K562 (cell line): Measurements from ENCODE around the gene KBTBD6. TPM values are rescaled to one million over a fixed set of nuclear protein-coding genes. Genes with fewer than 3 reads are reported as not detected.

ENCODE experiments used
- ATAC-seq: fragments of 200-7000 bp; cut with Tn5 transposase; 3 replicates; pipeline ENCODE4 v1.9.1; 2020; ENCODE audit warnings: moderate library complexity
- BruUV-seq: library from RNA; stranded (reverse); fragments of 400-500 nt; replicated peaks from 2 replicates; lab custom pipeline; 2021; lab: Mats Ljungman, UMichigan
- CTCF ChIA-PET: fragments of 300-600 bp; formaldehyde crosslinking; extraction: SDS; loops from one replicate; lab custom pipeline; 2021; ENCODE audit warnings: low intra/inter-chr PET ratio; lab: Yijun Ruan, JAX
- POLR2A ChIA-PET: fragments of 300-600, 350-650 bp; sonication (Branson Sonifier 250); formaldehyde crosslinking; extraction: SDS; loops from one replicate; lab custom pipeline; 2021; ENCODE audit warnings: antibody characterized with exemption, inconsistent platforms; lab: Yijun Ruan, JAX
- DNase-seq, 4 experiments: peaks; one replicate each; pipeline versions ENCODE4 v3.0.0 to v3.0.0-alpha.2; 2011 to 2018; ENCODE audit warnings: low spot score in 3 of 4, mixed read lengths in 3 of 4; ENCODE audit errors: extremely low read depth in 1 of 4
- FAIRE-seq: peaks from 2 replicates; lab custom pipeline; 2011; peaks lifted over from hg19 to GRCh38; lab: Jason Lieb, UNC
- H2AFZ ChIP-seq: 2 replicates; pipeline ENCODE4 v1.6.0; 2011; ENCODE audit warnings: low read depth, low read length, control low read depth, inconsistent platforms
- H3K27ac ChIP-seq: fragments of 200-600 bp; 3 replicates; pipeline ENCODE4 v1.8.0; 2011; ENCODE audit warnings: low read depth, mild to moderate bottlenecking, control low read depth, inconsistent platforms, low read length, moderate library complexity, mixed read lengths; ENCODE audit errors: extremely low read depth
- H3K27me3 ChIP-seq, 2 experiments: fragments of 300-600 bp in 1 of 2; 2 replicates in 1 of 2; 3 replicates in 1 of 2; pipeline versions ENCODE4 v1.6.0 to v1.8.0; 2011; ENCODE audit warnings: inconsistent platforms in 2 of 2, low read length in 2 of 2, mild to moderate bottlenecking in 1 of 2, mixed read lengths in 1 of 2, moderate library complexity in 1 of 2; ENCODE audit not compliant: control insufficient read depth in 2 of 2, insufficient read depth in 2 of 2
- H3K36me3 ChIP-seq: fragments of 300-600 bp; 3 replicates; pipeline ENCODE4 v1.8.0; 2011; ENCODE audit warnings: mild to moderate bottlenecking, low read length, inconsistent platforms; ENCODE audit not compliant: control insufficient read depth, insufficient read depth
- H3K4me1 ChIP-seq, 2 experiments: fragments of 200-600 bp in 1 of 2; replicated peaks in 1 of 2; 2 replicates in 1 of 2; 3 replicates in 1 of 2; pipeline versions ENCODE4 v1.5.1 to v1.8.0; 2011; ENCODE audit warnings: inconsistent platforms in 2 of 2, low read length in 2 of 2, mild to moderate bottlenecking in 1 of 2, mixed read lengths in 1 of 2, moderate library complexity in 1 of 2; ENCODE audit not compliant: control insufficient read depth in 2 of 2, insufficient read depth in 2 of 2
- H3K4me2 ChIP-seq: 2 replicates; pipeline ENCODE4 v1.6.1; 2011; ENCODE audit warnings: low read length, control low read depth, inconsistent platforms, mixed read lengths; ENCODE audit not compliant: insufficient read depth
- H3K4me3 ChIP-seq: fragments of 200-600 bp; sonication (generic), shearing (Covaris generic); 2 replicates; pipeline ENCODE4 v1.5.1; 2016; ENCODE audit warnings: control low read depth, inconsistent platforms
- H3K79me2 ChIP-seq: fragments of 200-600 bp; 3 replicates; pipeline ENCODE4 v1.8.0; 2011; ENCODE audit warnings: low read length, inconsistent platforms; ENCODE audit not compliant: control insufficient read depth, insufficient read depth
- H3K9ac ChIP-seq, 2 experiments: 2 replicates each; pipeline versions ENCODE4 v1.6.0 to v1.6.1; 2011; ENCODE audit warnings: low read depth in 2 of 2, low read length in 2 of 2, control low read depth in 1 of 2, inconsistent platforms in 1 of 2, mild to moderate bottlenecking in 1 of 2, mixed read lengths in 1 of 2; ENCODE audit not compliant: insufficient read depth in 1 of 2
- H3K9me1 ChIP-seq: one replicate; pipeline ENCODE4 v1.6.0; 2011; ENCODE audit warnings: inconsistent platforms, mild to moderate bottlenecking, low read length, moderate library complexity; ENCODE audit not compliant: control insufficient read depth, insufficient read depth
- H3K9me3 ChIP-seq: replicated peaks from 2 replicates; pipeline ENCODE4 v1.5.1; 2011; ENCODE audit warnings: low read depth, low read length, inconsistent platforms; ENCODE audit not compliant: control insufficient read depth, insufficient read depth
- H4K20me1 ChIP-seq: replicated peaks from 2 replicates; pipeline ENCODE4 v1.6.1; 2011; ENCODE audit warnings: low read length, inconsistent platforms, mixed read lengths; ENCODE audit not compliant: control insufficient read depth, insufficient read depth
- CEBPG ChIP-seq, 3 experiments: fragments of 200-800 bp in 1 of 3; sonication (Bioruptor generic) in 1 of 3; sonication (generic) in 1 of 3; formaldehyde crosslinking in 1 of 3; IDR thresholded peaks in 2 of 3; conservative IDR thresholded peaks in 1 of 3; 2 replicates each; pipeline versions ENCODE4 v1.6.1 to v1.8.0; 2016 to 2022; ENCODE audit warnings: missing compliant biosample characterization in 2 of 3, missing genetic modification characterization in 2 of 3, mild to moderate bottlenecking in 1 of 3, missing genetic modification reagents in 1 of 3
- CREM ChIP-seq: IDR thresholded peaks from 2 replicates; pipeline ENCODE4 v1.6.1; 2014; ENCODE audit warnings: antibody characterized with exemption, low read depth
- DACH1 ChIP-seq: fragments of 450-650 bp; IDR thresholded peaks from 2 replicates; pipeline ENCODE4 v1.6.1; 2018; ENCODE audit not compliant: partially characterized antibody
- JUND ChIP-seq, 2 experiments: IDR thresholded peaks; 2 replicates in 1 of 2; 3 replicates in 1 of 2; pipeline ENCODE4 v1.6.1; 2011; ENCODE audit warnings: borderline replicate concordance in 2 of 2, low read depth in 2 of 2, low read length in 2 of 2, improper control_type of control experiment in 1 of 2, missing biosample characterization in 1 of 2, missing genetic modification characterization in 1 of 2, missing genetic modification reagents in 1 of 2
- MEIS2 ChIP-seq: fragments of 450-650 bp; IDR thresholded peaks from 2 replicates; pipeline ENCODE4 v1.6.1; 2014; ENCODE audit warnings: mild to moderate bottlenecking; ENCODE audit not compliant: partially characterized antibody
- NR4A1 ChIP-seq, 2 experiments: fragments of 250-450 bp in 1 of 2; fragments of 450-650 bp in 1 of 2; sonication (Bioruptor Pico) in 1 of 2; IDR thresholded peaks; 2 replicates each; pipeline versions ENCODE4 v1.4.0 to v1.6.1; 2016 to 2020; ENCODE audit warnings: mild to moderate bottlenecking in 2 of 2, missing compliant biosample characterization in 1 of 2, missing genetic modification characterization in 1 of 2, moderate library complexity in 1 of 2
- PRPF4 ChIP-seq: fragments of 200-400 bp; formaldehyde crosslinking; IDR thresholded peaks from one replicate; pipeline ENCODE4 v1.6.1; 2017; ENCODE audit warnings: low read length, low read depth, mild to moderate bottlenecking; ENCODE audit not compliant: insufficient read depth, poor library complexity, severe bottlenecking
- PTBP1 ChIP-seq: fragments of 200-400 bp; formaldehyde crosslinking; IDR thresholded peaks from 2 replicates; pipeline ENCODE4 v1.6.1; 2017; ENCODE audit warnings: low read depth, low read length
- PTRF ChIP-seq: fragments of 450-650 bp; IDR thresholded peaks from 2 replicates; pipeline ENCODE4 v1.6.1; 2016; ENCODE audit warnings: mild to moderate bottlenecking, missing genetic modification characterization, missing compliant biosample characterization
- ZEB2 ChIP-seq: fragments of 450-650 bp; IDR thresholded peaks from 2 replicates; pipeline ENCODE4 v1.6.1; 2016
- ZFPM2 ChIP-seq: fragments of 250-450 bp; sonication (Bioruptor Pico); IDR thresholded peaks from 2 replicates; pipeline ENCODE4 v1.5.1; 2022; ENCODE audit warnings: mild to moderate bottlenecking
- ZNF212 ChIP-seq: fragments of 450-650 bp; formaldehyde crosslinking; IDR thresholded peaks from 2 replicates; pipeline ENCODE4 v1.4.0; 2020; ENCODE audit warnings: mild to moderate bottlenecking
- ZNF217 ChIP-seq: sonication (generic); formaldehyde crosslinking; IDR thresholded peaks from 2 replicates; pipeline ENCODE4 v1.8.0; 2022; ENCODE audit warnings: mild to moderate bottlenecking, missing genetic modification reagents
- ZNF354B ChIP-seq: fragments of 250-450 bp; sonication (Bioruptor Pico); IDR thresholded peaks from 2 replicates; pipeline ENCODE4 v1.4.0; 2020
- ZSCAN32 ChIP-seq: fragments of 450-650 bp; formaldehyde crosslinking; IDR thresholded peaks from 2 replicates; pipeline ENCODE4 v1.4.0; 2020; ENCODE audit warnings: mild to moderate bottlenecking, moderate library complexity
- WGBS: fragments of 100-300 bp; shearing (Covaris generic); methylation state at CpG from one replicate; pipeline ENCODE4 v1.1.6; 2016; ENCODE audit warnings: low coverage, mixed read lengths; ENCODE audit not compliant: insufficient coverage; ENCODE audit errors: missing lambda C conversion rate; 5-methylcytosine and 5-hydroxymethylcytosine counted together
- in situ Hi-C: fragments of 300-500 bp; cut with MboI; formaldehyde crosslinking; loops from 4 replicates; pipeline ENCODE4 v1.15.0; 2018; ENCODE audit warnings: inconsistent platforms, mixed read lengths
- intact Hi-C: fragments of 100-400 bp; cut with micrococcal nuclease; formaldehyde crosslinking; loops from 2 replicates; pipeline ENCODE4 v1.14.2; 2022
- polyA plus RNA-seq, 8 experiments: library from polyadenylated mRNA; depleted of rRNA in 4 of 8; stranded (reverse) in 5 of 8; unstranded in 3 of 8; fragments of >200 nt; fragmentation: Nextera tagmentation in 2 of 8; fragmentation: Illumina TruSeq in 1 of 8; extraction: Ambion mirVana in 2 of 8; extraction: Trizol in 1 of 8; gene quantifications; 2 replicates each; pipeline versions ENCODE4 v1.2.1 to v1.2.3, GENCODE V29; 2011 to 2014; ENCODE audit warnings: inconsistent platforms in 1 of 8, missing spikeins in 1 of 8
- total RNA-seq, 7 experiments: library from RNA; depleted of rRNA in 6 of 7; stranded (reverse); fragments of >200 nt in 6 of 7; fragmentation: Illumina TruSeq in 2 of 7; extraction: Trizol in 2 of 7; gene quantifications; 2 replicates each; pipeline versions ENCODE4 v1.2.1 to v1.2.3, GENCODE V29; 2011 to 2021; ENCODE audit warnings: low replicate concordance in 1 of 7
- TF ChIP-seq, protein P1 (sequence below): fragments of 450-650 bp; formaldehyde crosslinking; IDR thresholded peaks from 2 replicates; pipeline ENCODE4 v1.4.0; 2020; ENCODE audit warnings: mild to moderate bottlenecking, moderate library complexity
- TF ChIP-seq, protein P2 (sequence below): fragments of 250-450 bp; sonication (Bioruptor Pico); IDR thresholded peaks from 2 replicates; pipeline ENCODE4 v1.5.0; 2020; ENCODE audit warnings: mild to moderate bottlenecking
- TF ChIP-seq, protein P3 (sequence below), 3 experiments: fragments of 200-800 bp in 1 of 3; sonication (Bioruptor generic) in 1 of 3; sonication (generic) in 1 of 3; formaldehyde crosslinking in 1 of 3; IDR thresholded peaks; 2 replicates each; pipeline versions ENCODE4 v1.6.1 to v1.8.0; 2016 to 2022; ENCODE audit warnings: mild to moderate bottlenecking in 2 of 3, missing compliant biosample characterization in 2 of 3, missing genetic modification characterization in 2 of 3, missing genetic modification reagents in 1 of 3

The KBTBD6 gene
- total and polyA plus RNA-seq, 9 of the 15 experiments (the other 6 are each of a cell fraction or from before 2014, with no cell fraction given), result 1.9 to 4.9 (median 3.2) TPM

- Histone ChIP-seq H3K4me3 (peak overlapping the region; percentile 30), H3K79me2 (peaks cover 57% of the 10 kb centered on the region), H3K9me3 (no peaks in the 10 kb centered on the region), H3K4me1 (peaks cover 11 to 12% of the 10 kb centered on the region in 2 experiments; a peak in 4 of 5 replicates), H3K36me3 (peaks cover 7% of the 10 kb centered on the region; the same call in 1 of the 3 replicates), H4K20me1 (no peaks in the 10 kb centered on the region), H3K27ac (peak overlapping the region; percentile 59), H3K9ac (peak overlapping the region in 1 of 2 experiments; percentile 66; a peak in 2 of 4 replicates), H2AFZ (peak overlapping the region; percentile 34; the same call in 1 of the 2 replicates), H3K27me3 (no peaks in the 10 kb centered on the region), H3K4me2 (peak overlapping the region; percentile 68), H3K9me1 (no peaks in the 10 kb centered on the region)
- ChIA-PET POLR2A (no interaction called here), CTCF (interaction anchor here (0.6 kb wide), 1 partner anchor 69 kb away, joined by 3 read pairs; no protein-coding TSS in a partner anchor)
- intact Hi-C loops (loop anchor here (5.0 kb wide), 2 partner anchors 53 to 68 kb away; partner anchors contain the start of gene WBP4), in situ Hi-C loops (loop anchor here (5.0 kb wide), 1 partner anchor 62 kb away; the partner anchor contains the start of gene KBTBD7)
- ATAC-seq (peak; percentile 44), FAIRE-seq (peak; percentile 40), DNase-seq (peak in 1 of 4 experiments; percentile 48)
- 3% methylated on average over 3 of the region's 3 CpGs for WGBS
- BruUV-seq, result no TSS peak
- TF ChIP-seq ZNF217 (CRISPR knock-in tag) (no peak), CREM (no peak), NR4A1 (CRISPR knock-in tag; IDR thresholded peaks at IDR 0.05) (no peak), NR4A1 (tag; IDR thresholded peaks at IDR 0.05) (no peak), ZEB2 (no peak), ZSCAN32 (CRISPR knock-in tag) (no peak), MEIS2 (no peak), ZFPM2 (CRISPR knock-in tag) (no peak), ZNF354B (CRISPR knock-in tag) (no peak), PTRF (tag) (no peak), ZNF212 (no peak), JUND (IDR thresholded peaks at IDR 0.05; ENCODE audit: borderline replicate concordance, low read depth, low read length) (no peak), JUND (tag; IDR thresholded peaks at IDR 0.05; ENCODE audit: borderline replicate concordance, low read depth, low read length) (no peak), PTBP1 (no peak), PRPF4 (no peak), CEBPG (CRISPR knock-in tag; IDR thresholded peaks at IDR 0.05) (no peak), CEBPG (tag; conservative IDR thresholded peaks at IDR 0.05 in 1 of 2, IDR thresholded peaks at IDR 0.05 in 1 of 2) (no peak), DACH1 (no peak)
- TF ChIP-seq, protein P1, sequence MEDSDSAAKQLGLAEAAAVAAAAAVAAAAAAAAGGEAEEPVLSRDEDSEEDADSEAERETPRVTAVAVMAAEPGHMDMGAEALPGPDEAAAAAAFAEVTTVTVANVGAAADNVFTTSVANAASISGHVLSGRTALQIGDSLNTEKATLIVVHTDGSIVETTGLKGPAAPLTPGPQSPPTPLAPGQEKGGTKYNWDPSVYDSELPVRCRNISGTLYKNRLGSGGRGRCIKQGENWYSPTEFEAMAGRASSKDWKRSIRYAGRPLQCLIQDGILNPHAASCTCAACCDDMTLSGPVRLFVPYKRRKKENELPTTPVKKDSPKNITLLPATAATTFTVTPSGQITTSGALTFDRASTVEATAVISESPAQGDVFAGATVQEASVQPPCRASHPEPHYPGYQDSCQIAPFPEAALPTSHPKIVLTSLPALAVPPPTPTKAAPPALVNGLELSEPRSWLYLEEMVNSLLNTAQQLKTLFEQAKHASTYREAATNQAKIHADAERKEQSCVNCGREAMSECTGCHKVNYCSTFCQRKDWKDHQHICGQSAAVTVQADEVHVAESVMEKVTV (CRISPR knock-in tag), result no peak
- TF ChIP-seq, protein P2, sequence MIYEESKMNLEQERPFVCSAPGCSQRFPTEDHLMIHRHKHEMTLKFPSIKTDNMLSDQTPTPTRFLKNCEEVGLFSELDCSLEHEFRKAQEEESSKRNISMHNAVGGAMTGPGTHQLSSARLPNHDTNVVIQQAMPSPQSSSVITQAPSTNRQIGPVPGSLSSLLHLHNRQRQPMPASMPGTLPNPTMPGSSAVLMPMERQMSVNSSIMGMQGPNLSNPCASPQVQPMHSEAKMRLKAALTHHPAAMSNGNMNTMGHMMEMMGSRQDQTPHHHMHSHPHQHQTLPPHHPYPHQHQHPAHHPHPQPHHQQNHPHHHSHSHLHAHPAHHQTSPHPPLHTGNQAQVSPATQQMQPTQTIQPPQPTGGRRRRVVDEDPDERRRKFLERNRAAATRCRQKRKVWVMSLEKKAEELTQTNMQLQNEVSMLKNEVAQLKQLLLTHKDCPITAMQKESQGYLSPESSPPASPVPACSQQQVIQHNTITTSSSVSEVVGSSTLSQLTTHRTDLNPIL (CRISPR knock-in tag), result no peak
- TF ChIP-seq, protein P3, sequence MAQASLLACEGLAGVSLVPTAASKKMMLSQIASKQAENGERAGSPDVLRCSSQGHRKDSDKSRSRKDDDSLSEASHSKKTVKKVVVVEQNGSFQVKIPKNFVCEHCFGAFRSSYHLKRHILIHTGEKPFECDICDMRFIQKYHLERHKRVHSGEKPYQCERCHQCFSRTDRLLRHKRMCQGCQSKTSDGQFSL (CRISPR knock-in tag; IDR thresholded peaks at IDR 0.05), result no peak
- TF ChIP-seq, protein P3 (tag; IDR thresholded peaks at IDR 0.05), result no peak
These were observed 2.2 kb downstream of the KBTBD6 start for GRCh38 chr13:41130356-41130755.
